Neural progenitor cell (in vitro differentiated cells): ENCODE data around the gene FREM2. TPM values are rescaled to one million over a fixed set of nuclear protein-coding genes. Genes with fewer than 3 reads are reported as not detected.

Experiments used
- DNase-seq: peaks from one replicate; pipeline ENCODE4 v3.0.0-alpha.2; 2016; ENCODE audit warnings: low spot score
- H2AFZ ChIP-seq: fragments of 200-600 bp; sonication (generic); replicated peaks from 2 replicates; pipeline ENCODE4 v1.6.1; 2016; ENCODE audit warnings: antibody characterized with exemption
- H3F3A ChIP-seq: fragments of 200-600 bp; sonication (generic); 2 replicates; pipeline ENCODE4 v1.6.1; 2016; ENCODE audit warnings: antibody characterized with exemption, low read depth
- H3K27ac ChIP-seq: fragments of 200-600 bp; sonication (generic); 2 replicates; pipeline ENCODE4 v1.5.1; 2016; ENCODE audit warnings: mild to moderate bottlenecking
- H3K27me3 ChIP-seq: fragments of 200-600 bp; sonication (generic); 2 replicates; pipeline ENCODE4 v1.6.1; 2016; ENCODE audit warnings: mild to moderate bottlenecking, moderate library complexity
- H3K36me3 ChIP-seq: fragments of 200-600 bp; sonication (generic); 2 replicates; pipeline ENCODE4 v1.5.1; 2016
- H3K4me1 ChIP-seq: fragments of 200-600 bp; sonication (generic); 2 replicates; pipeline ENCODE4 v1.6.1; 2016; ENCODE audit warnings: mixed run types
- H3K4me2 ChIP-seq: fragments of 200-600 bp; sonication (generic); 2 replicates; pipeline ENCODE4 v1.6.1; 2016
- H3K4me3 ChIP-seq: fragments of 200-600 bp; sonication (generic); 2 replicates; pipeline ENCODE4 v1.5.1; 2016
- H3K79me2 ChIP-seq: fragments of 200-600 bp; sonication (generic); 2 replicates; pipeline ENCODE4 v1.6.1; 2016; ENCODE audit warnings: low read depth
- H3K9ac ChIP-seq: fragments of 200-600 bp; sonication (generic); 2 replicates; pipeline ENCODE4 v1.6.1; 2016
- H3K9me3 ChIP-seq: fragments of 200-600 bp; sonication (generic); 2 replicates; pipeline ENCODE4 v1.5.1; 2016; ENCODE audit warnings: low read depth
- H4K20me1 ChIP-seq: fragments of 200-600 bp; sonication (generic); 2 replicates; pipeline ENCODE4 v1.6.1; 2016; ENCODE audit warnings: low read depth
- H3K27ac Mint-ChIP-seq: 3 replicates; pipeline ENCODE4 v1.8.0; 2021; ENCODE audit warnings: mixed read lengths
- H3K27me3 Mint-ChIP-seq: 2 replicates; pipeline ENCODE4 v1.8.0; 2022; ENCODE audit warnings: low read depth, mild to moderate bottlenecking, inconsistent platforms, moderate library complexity, mixed read lengths; ENCODE audit not compliant: insufficient read depth
- H3K36me3 Mint-ChIP-seq: 3 replicates; pipeline ENCODE4 v1.8.0; 2021; ENCODE audit warnings: mixed read lengths
- H3K4me1 Mint-ChIP-seq: 3 replicates; pipeline ENCODE4 v1.8.0; 2021; ENCODE audit warnings: mixed read lengths
- H3K4me3 Mint-ChIP-seq: 3 replicates; pipeline ENCODE4 v1.8.0; 2021; ENCODE audit warnings: mild to moderate bottlenecking, moderate library complexity, mixed read lengths
- H3K9me3 Mint-ChIP-seq: 3 replicates; pipeline ENCODE4 v1.8.0; 2020; ENCODE audit warnings: mixed read lengths
- EZH2 ChIP-seq: fragments of 200-600 bp; sonication (generic); IDR thresholded peaks from 2 replicates; pipeline ENCODE4 v1.6.1; 2017; ENCODE audit warnings: antibody characterized with exemption, mild to moderate bottlenecking, moderate library complexity
- EZH2phosphoT487 ChIP-seq: fragments of 200-600 bp; sonication (generic); IDR thresholded peaks from 2 replicates; pipeline ENCODE4 v1.6.1; 2017; ENCODE audit warnings: antibody characterized with exemption
- total RNA-seq: library from RNA; depleted of rRNA; stranded (reverse); fragments of >200 nt; gene quantifications from 2 replicates; pipeline ENCODE4 v1.2.3, GENCODE V29; 2015; ENCODE audit warnings: low replicate concordance
- TF ChIP-seq, protein P1 (sequence below): fragments of 200-600 bp; sonication (generic); IDR thresholded peaks from 2 replicates; pipeline ENCODE4 v1.5.1; 2017; ENCODE audit warnings: antibody characterized with exemption, mild to moderate bottlenecking

FREM2 gene
- total RNA-seq, 1 donor from 2014 or later = 21.3 TPM

DNA sequence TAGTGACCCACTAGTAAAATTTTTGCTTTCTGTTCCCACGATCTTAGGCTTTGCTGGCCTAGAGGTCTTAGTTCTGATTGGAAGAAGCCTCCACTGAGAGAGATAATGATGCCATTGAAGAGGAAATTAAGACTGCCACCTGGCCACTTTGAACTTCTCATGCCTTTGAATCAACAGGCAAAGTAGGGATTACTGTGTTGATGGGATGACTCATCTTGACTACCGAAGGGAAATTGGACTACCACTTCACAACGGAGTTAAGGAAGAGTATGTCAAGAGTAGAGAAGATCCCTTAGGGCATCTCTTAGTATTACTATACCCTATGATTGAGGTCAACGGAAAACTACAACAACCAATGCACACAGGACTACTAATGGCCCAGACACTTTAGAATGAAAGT is 12.7 kb upstream of the FREM2 start:
- Histone ChIP-seq H3K4me3 (no peak overlapping the region), H3K9me3 (no peaks in the 10 kb centered on the region), H3K36me3 (no peaks in the 10 kb centered on the region), H3K9ac (no peak overlapping the region), H3K4me1 (no peaks in the 10 kb centered on the region), H3K4me2 (no peak overlapping the region), H4K20me1 (no peaks in the 10 kb centered on the region), H3K27me3 (no peaks in the 10 kb centered on the region), H3K27ac (no peak overlapping the region), H3F3A (no peaks in the 10 kb centered on the region), H2AFZ (no peak overlapping the region), H3K79me2 (no peaks in the 10 kb centered on the region)
- TF ChIP-seq EZH2 = no peak
- no peak for TF ChIP-seq EZH2phosphoT487
- TF ChIP-seq, protein P1, sequence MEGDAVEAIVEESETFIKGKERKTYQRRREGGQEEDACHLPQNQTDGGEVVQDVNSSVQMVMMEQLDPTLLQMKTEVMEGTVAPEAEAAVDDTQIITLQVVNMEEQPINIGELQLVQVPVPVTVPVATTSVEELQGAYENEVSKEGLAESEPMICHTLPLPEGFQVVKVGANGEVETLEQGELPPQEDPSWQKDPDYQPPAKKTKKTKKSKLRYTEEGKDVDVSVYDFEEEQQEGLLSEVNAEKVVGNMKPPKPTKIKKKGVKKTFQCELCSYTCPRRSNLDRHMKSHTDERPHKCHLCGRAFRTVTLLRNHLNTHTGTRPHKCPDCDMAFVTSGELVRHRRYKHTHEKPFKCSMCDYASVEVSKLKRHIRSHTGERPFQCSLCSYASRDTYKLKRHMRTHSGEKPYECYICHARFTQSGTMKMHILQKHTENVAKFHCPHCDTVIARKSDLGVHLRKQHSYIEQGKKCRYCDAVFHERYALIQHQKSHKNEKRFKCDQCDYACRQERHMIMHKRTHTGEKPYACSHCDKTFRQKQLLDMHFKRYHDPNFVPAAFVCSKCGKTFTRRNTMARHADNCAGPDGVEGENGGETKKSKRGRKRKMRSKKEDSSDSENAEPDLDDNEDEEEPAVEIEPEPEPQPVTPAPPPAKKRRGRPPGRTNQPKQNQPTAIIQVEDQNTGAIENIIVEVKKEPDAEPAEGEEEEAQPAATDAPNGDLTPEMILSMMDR = no peak
- Mint-ChIP-seq H3K4me3 (no peak overlapping the region), H3K27ac (no peak overlapping the region), H3K27me3 (no peaks in the 10 kb centered on the region), H3K36me3 (no peaks in the 10 kb centered on the region), H3K4me1 (no peaks in the 10 kb centered on the region), H3K9me3 (no peaks in the 10 kb centered on the region)
- DNase-seq = no peak

GRCh38 chr13:38680912-38681311 is 6.0 kb upstream of the FREM2 start:
- Histone ChIP-seq H3K4me3 (no peak overlapping the region), H3K9ac (no peak overlapping the region), H3F3A (peaks cover 1% of the 10 kb centered on the region), H3K4me1 (peaks cover 6% of the 10 kb centered on the region), H2AFZ (no peak overlapping the region), H3K36me3 (no peaks in the 10 kb centered on the region), H4K20me1 (no peaks in the 10 kb centered on the region), H3K9me3 (no peaks in the 10 kb centered on the region), H3K79me2 (no peaks in the 10 kb centered on the region), H3K27ac (no peak overlapping the region), H3K4me2 (no peak overlapping the region), H3K27me3 (no peaks in the 10 kb centered on the region)
- peaks cover 13% of the 10 kb centered on the region for H3K4me1 Mint-ChIP-seq
- no peak for DNase-seq
- H3K27me3 Mint-ChIP-seq = peaks cover 3% of the 10 kb centered on the region
- TF ChIP-seq EZH2 = no peak
- TF ChIP-seq, protein P1 = no peak
- no peak for TF ChIP-seq EZH2phosphoT487
- H3K9me3 Mint-ChIP-seq = no peaks in the 10 kb centered on the region
- no peak overlapping the region for H3K4me3 Mint-ChIP-seq
- H3K36me3 Mint-ChIP-seq = no peaks in the 10 kb centered on the region
- H3K27ac Mint-ChIP-seq = no peak overlapping the region

DNA sequence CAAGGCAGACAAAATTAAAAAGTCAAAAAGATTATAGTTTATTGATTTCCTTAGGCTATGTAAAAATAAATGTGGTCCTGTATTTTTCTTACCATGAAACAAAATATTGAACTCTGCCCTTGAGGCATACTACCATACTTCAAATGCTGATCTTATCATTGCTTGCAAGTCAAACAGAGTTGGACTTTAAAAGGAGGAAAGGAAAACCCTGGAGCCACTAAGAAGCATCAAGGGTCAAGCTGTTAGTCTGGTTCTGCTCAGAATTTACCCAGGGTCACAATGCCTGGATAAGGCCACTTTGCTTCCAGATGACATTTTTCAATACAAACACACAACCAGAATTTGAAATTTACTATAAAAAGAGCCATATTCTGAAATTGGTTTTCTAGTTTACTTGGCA is 2.2 kb upstream of the FREM2 start:
- peaks cover 14% of the 10 kb centered on the region for H3K4me1 Mint-ChIP-seq
- H3K4me1 ChIP-seq = peaks cover 6% of the 10 kb centered on the region
- peaks cover 24% of the 10 kb centered on the region for H3F3A ChIP-seq
- DNase-seq = no peak
- no peaks in the 10 kb centered on the region for H4K20me1 ChIP-seq
- no peaks in the 10 kb centered on the region for H3K79me2 ChIP-seq
- H3K36me3 ChIP-seq = no peaks in the 10 kb centered on the region
- H3K9me3 Mint-ChIP-seq = peaks cover 3% of the 10 kb centered on the region
- H3K27me3 ChIP-seq = peaks cover 19% of the 10 kb centered on the region
- H3K9me3 ChIP-seq = no peaks in the 10 kb centered on the region
- H3K9ac ChIP-seq = no peak overlapping the region
- H3K27me3 Mint-ChIP-seq = peaks cover 9% of the 10 kb centered on the region
- H3K36me3 Mint-ChIP-seq = peaks cover 9% of the 10 kb centered on the region
- no peak overlapping the region for H2AFZ ChIP-seq
- H3K4me3 ChIP-seq = no peak overlapping the region
- H3K4me2 ChIP-seq = no peak overlapping the region
- no peak overlapping the region for H3K27ac ChIP-seq
- no peak overlapping the region for H3K4me3 Mint-ChIP-seq
- H3K27ac Mint-ChIP-seq = no peak overlapping the region
- no peak for TF ChIP-seq EZH2phosphoT487
- TF ChIP-seq, protein P1 = no peak
- TF ChIP-seq EZH2 = no peak
